ENCODE data around the gene TMEM18.

- no peak for TF ChIP-seq POLR2AphosphoS5 (IDR thresholded peaks at IDR 0.05; ENCODE audit: low read depth, low read length)
- no peak for TF ChIP-seq CTCF (IDR thresholded peaks at IDR 0.05)
These were observed 6.1 kb downstream of the TMEM18 start for GRCh38 chr2:671072-671471.
